Measurements from ENCODE around the gene ARHGEF9.

ARHGEF9 gene

GRCh38 chrX:63718010-63718694, 66.9 kb downstream of the ARHGEF9 start:
- Histone ChIP-seq H3K9me3 (no peaks in the 10 kb centered on the region), H3K4me3 (ENCODE audit: low read depth in 1 of 2, low read length in 1 of 2) (no peak overlapping the region), H3K36me3 (no peaks in the 10 kb centered on the region), H3K27me3 (no peaks in the 10 kb centered on the region), H3K27ac (no peak overlapping the region), H3K4me1 (ENCODE audit: control insufficient read depth in 1 of 2, insufficient read depth in 1 of 2, low read depth in 1 of 2, low read length in 1 of 2) (no peaks in the 10 kb centered on the region)
- TF ChIP-seq, protein P1, sequence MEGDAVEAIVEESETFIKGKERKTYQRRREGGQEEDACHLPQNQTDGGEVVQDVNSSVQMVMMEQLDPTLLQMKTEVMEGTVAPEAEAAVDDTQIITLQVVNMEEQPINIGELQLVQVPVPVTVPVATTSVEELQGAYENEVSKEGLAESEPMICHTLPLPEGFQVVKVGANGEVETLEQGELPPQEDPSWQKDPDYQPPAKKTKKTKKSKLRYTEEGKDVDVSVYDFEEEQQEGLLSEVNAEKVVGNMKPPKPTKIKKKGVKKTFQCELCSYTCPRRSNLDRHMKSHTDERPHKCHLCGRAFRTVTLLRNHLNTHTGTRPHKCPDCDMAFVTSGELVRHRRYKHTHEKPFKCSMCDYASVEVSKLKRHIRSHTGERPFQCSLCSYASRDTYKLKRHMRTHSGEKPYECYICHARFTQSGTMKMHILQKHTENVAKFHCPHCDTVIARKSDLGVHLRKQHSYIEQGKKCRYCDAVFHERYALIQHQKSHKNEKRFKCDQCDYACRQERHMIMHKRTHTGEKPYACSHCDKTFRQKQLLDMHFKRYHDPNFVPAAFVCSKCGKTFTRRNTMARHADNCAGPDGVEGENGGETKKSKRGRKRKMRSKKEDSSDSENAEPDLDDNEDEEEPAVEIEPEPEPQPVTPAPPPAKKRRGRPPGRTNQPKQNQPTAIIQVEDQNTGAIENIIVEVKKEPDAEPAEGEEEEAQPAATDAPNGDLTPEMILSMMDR (IDR thresholded peaks at IDR 0.05), result no peak

- no peaks in the 10 kb centered on the region for H3K4me1 ChIP-seq (ENCODE audit: control insufficient read depth in 1 of 2, insufficient read depth in 1 of 2, low read depth in 1 of 2, low read length in 1 of 2)
- H3K9me3 ChIP-seq, result no peaks in the 10 kb centered on the region
- H3K27ac ChIP-seq, result no peak overlapping the region
- H3K27me3 ChIP-seq, result no peaks in the 10 kb centered on the region
- TF ChIP-seq, protein P1 (IDR thresholded peaks at IDR 0.05), result no peak
- no peak overlapping the region for H3K4me3 ChIP-seq (ENCODE audit: low read depth in 1 of 2, low read length in 1 of 2)
- no peaks in the 10 kb centered on the region for H3K36me3 ChIP-seq
These were observed 71.5 kb downstream of the ARHGEF9 start for GRCh38 chrX:63713526-63713925.

GRCh38 chrX:63708801-63709200, 76.2 kb downstream of the ARHGEF9 start:
- Histone ChIP-seq H3K9me3 (no peaks in the 10 kb centered on the region), H3K27ac (no peak overlapping the region), H3K4me1 (ENCODE audit: control insufficient read depth in 1 of 2, insufficient read depth in 1 of 2, low read depth in 1 of 2, low read length in 1 of 2) (no peaks in the 10 kb centered on the region), H3K36me3 (no peaks in the 10 kb centered on the region), H3K27me3 (no peaks in the 10 kb centered on the region), H3K4me3 (ENCODE audit: low read depth in 1 of 2, low read length in 1 of 2) (no peak overlapping the region)
- TF ChIP-seq, protein P1 (IDR thresholded peaks at IDR 0.05), result no peak

- Histone ChIP-seq H3K36me3 (no peaks in the 10 kb centered on the region), H3K27me3 (no peaks in the 10 kb centered on the region), H3K4me3 (ENCODE audit: low read depth in 1 of 2, low read length in 1 of 2) (no peak overlapping the region), H3K4me1 (ENCODE audit: control insufficient read depth in 1 of 2, insufficient read depth in 1 of 2, low read depth in 1 of 2, low read length in 1 of 2) (no peaks in the 10 kb centered on the region), H3K9me3 (no peaks in the 10 kb centered on the region), H3K27ac (no peak overlapping the region)
- TF ChIP-seq, protein P1 (IDR thresholded peaks at IDR 0.05), result no peak
These were observed 82.5 kb downstream of the ARHGEF9 start for GRCh38 chrX:63702556-63702955.

GRCh38 chrX:63686878-63687714, 97.9 kb downstream of the ARHGEF9 start:
- no peak overlapping the region for H3K4me3 ChIP-seq (ENCODE audit: low read depth in 1 of 2, low read length in 1 of 2)
- no peaks in the 10 kb centered on the region for H3K27me3 ChIP-seq
- no peaks in the 10 kb centered on the region for H3K36me3 ChIP-seq
- H3K4me1 ChIP-seq (ENCODE audit: control insufficient read depth in 1 of 2, insufficient read depth in 1 of 2, low read depth in 1 of 2, low read length in 1 of 2), result no peaks in the 10 kb centered on the region
- TF ChIP-seq, protein P1 (IDR thresholded peaks at IDR 0.05), result peak; percentile 15
- no peak overlapping the region for H3K27ac ChIP-seq
- no peaks in the 10 kb centered on the region for H3K9me3 ChIP-seq

Data from neutrophil (primary cell).